ENCODE data around the gene TMEM37.

- no peak for TF ChIP-seq NCOR1 (IDR thresholded peaks at IDR 0.05)
- TF ChIP-seq MAX (CRISPR knock-in tag; IDR thresholded peaks at IDR 0.05), result no peak
- TF ChIP-seq RAD21 (CRISPR knock-in tag; conservative IDR thresholded peaks at IDR 0.05 in 1 of 2, IDR thresholded peaks at IDR 0.05 in 1 of 2), result no peak
- no peak for TF ChIP-seq CTCF (IDR thresholded peaks at IDR 0.05 in 2 of 3, conservative IDR thresholded peaks at IDR 0.05 in 1 of 3; ENCODE audit: insufficient read depth in 2 of 3, low read depth in 1 of 3, low read length in 3 of 3)
- no peak for TF ChIP-seq EZH2 (IDR thresholded peaks at IDR 0.05; ENCODE audit: borderline replicate concordance, low read depth, low read length)
- TF ChIP-seq MCM3 (IDR thresholded peaks at IDR 0.05), result no peak
- no peak for TF ChIP-seq CREM (IDR thresholded peaks at IDR 0.05; ENCODE audit: low read depth)
- TF ChIP-seq ATF1 (CRISPR knock-in tag; IDR thresholded peaks at IDR 0.05), result no peak
- no peak for TF ChIP-seq ATF1 (tag; IDR thresholded peaks at IDR 0.05)
- TF ChIP-seq ZNF354B (CRISPR knock-in tag; IDR thresholded peaks at IDR 0.05), result no peak
Observed at GRCh38 chr2:119469131-119469530, 37.5 kb downstream of the TMEM37 start.

Data from K562 (cell line).